ENCODE results near the gene ANKRD13D.
"Not testable (repeated sequence)": the region's sequence is repeated elsewhere in the genome, so short reads cannot be mapped to it uniquely, and the experiment has no call there.

The ANKRD13D gene

GRCh38 chr11:67289226-67289650, at the start of gene ANKRD13D:
Gene ANKRD13D (plus strand): TSS chr11:67289303. CDS start chr11:67289461, 158 bp downstream.
- no peak for DNase-seq

GRCh38 chr11:67239783-67240575, 49.1 kb upstream of the ANKRD13D start:
- peak; percentile 90 to 96 for DNase-seq

GRCh38 chr11:67240576-67241389, 48.3 kb upstream of the ANKRD13D start:
- DNase-seq = peak; percentile 86 to 89

- no peak for DNase-seq
Measured at GRCh38 chr11:67242548-67242947, 46.6 kb upstream of the ANKRD13D start.

- DNase-seq = no peak
Measured at GRCh38 chr11:67243051-67243450, 46.1 kb upstream of the ANKRD13D start.

GRCh38 chr11:67245046-67245445, 44.1 kb upstream of the ANKRD13D start:
- no peak for DNase-seq

- no peak for DNase-seq
Measured at GRCh38 chr11:67247946-67248550, 41.1 kb upstream of the ANKRD13D start.

GRCh38 chr11:67248653-67249052, 40.5 kb upstream of the ANKRD13D start:
- no peak for DNase-seq

- no peak for DNase-seq
Measured at GRCh38 chr11:67250059-67251043, 38.8 kb upstream of the ANKRD13D start.

GRCh38 chr11:67251841-67252240, 37.3 kb upstream of the ANKRD13D start:
- DNase-seq = no peak

- DNase-seq = peak; percentile 68 to 82
Measured at GRCh38 chr11:67252831-67253239, 36.3 kb upstream of the ANKRD13D start.

- DNase-seq = no peak
Measured at GRCh38 chr11:67253872-67254624, 35.1 kb upstream of the ANKRD13D start.

GRCh38 chr11:67254798-67255197, 34.3 kb upstream of the ANKRD13D start:
- DNase-seq = no peak

- DNase-seq = no peak
Measured at GRCh38 chr11:67255353-67255752, 33.8 kb upstream of the ANKRD13D start.

GRCh38 chr11:67255864-67256263, 33.2 kb upstream of the ANKRD13D start:
- no peak for DNase-seq

- peak in 1 of 2 donors; percentile 56 for DNase-seq
Measured at GRCh38 chr11:67256477-67257135, 32.5 kb upstream of the ANKRD13D start.

GRCh38 chr11:67260406-67260805, 28.7 kb upstream of the ANKRD13D start:
- no peak for DNase-seq

- DNase-seq = not testable (repeated sequence)
Measured at GRCh38 chr11:67260885-67261639, 28.0 kb upstream of the ANKRD13D start.

GRCh38 chr11:67261640-67261945, 27.5 kb upstream of the ANKRD13D start:
- no peak for DNase-seq

All from inflammatory macrophage treated with lipopolysaccharide for 1 hour (primary cell).